Retina (tissue), 1 donor: ENCODE results near the gene ARMC9.

Source experiments
- DNase-seq: peaks from one replicate; pipeline ENCODE4 v3.0.0-alpha.2; 2016

ARMC9 gene

DNA sequence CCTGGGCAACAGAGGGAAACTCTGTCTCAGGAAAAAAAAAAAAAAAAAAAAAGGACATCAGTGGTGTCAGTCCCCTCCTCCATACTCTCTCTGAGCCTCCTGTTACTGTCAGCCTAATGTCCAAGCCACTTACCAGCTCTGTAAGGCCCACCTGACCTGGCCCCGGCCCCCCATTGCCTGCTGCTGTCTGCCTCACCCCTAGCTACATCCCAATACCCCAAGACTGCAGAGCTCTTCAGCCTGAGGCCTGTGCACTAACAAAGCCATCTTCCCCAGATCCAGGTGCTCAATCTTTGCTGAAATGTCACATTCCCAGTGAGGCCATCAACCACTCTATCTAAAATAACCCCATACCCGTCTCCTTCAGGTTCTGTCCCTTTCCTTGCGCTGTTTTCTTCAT lies 5.7 kb downstream of the ARMC9 start:
- DNase-seq: no peak

DNA sequence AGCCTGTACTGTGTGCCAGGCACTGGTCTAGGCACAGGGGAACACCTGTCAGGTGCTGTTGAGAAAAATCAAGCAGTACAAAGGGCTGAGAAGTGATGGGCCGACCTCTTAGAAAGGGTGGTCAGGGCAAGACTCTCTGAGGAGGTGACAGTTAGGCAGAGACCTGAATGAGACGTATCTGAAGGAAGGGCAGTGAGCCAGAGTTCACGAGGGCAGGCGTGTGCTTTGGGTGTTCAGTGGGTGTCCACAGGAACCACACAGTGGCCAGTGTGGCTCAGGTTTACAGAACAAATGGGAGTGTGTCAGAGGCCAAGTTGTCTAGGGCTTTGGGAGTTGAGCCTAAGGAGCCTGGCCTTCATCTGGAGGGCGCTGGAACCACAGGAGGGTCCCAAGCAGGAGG lies 6.2 kb downstream of the ARMC9 start:
- no peak for DNase-seq

DNA sequence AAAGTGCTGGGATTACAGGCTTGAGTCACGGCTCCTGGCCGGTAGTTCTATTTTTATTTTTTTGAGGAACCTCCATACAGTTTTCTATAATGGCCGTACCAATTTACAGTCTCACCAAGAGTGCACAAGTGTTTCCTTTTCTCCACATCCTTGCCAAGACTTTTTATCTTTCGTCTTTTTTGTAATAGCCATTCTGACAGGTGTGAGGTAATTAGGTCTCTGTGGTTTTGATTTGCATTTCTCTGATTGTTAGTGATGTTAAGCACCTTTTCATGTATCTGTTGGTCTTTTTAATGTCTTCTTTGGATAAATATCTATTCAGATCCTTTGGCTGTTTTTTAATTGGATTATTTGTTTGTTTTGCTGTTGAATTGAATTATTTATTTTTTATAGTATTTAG lies 9.3 kb downstream of the ARMC9 start:
- DNase-seq: no peak

DNA sequence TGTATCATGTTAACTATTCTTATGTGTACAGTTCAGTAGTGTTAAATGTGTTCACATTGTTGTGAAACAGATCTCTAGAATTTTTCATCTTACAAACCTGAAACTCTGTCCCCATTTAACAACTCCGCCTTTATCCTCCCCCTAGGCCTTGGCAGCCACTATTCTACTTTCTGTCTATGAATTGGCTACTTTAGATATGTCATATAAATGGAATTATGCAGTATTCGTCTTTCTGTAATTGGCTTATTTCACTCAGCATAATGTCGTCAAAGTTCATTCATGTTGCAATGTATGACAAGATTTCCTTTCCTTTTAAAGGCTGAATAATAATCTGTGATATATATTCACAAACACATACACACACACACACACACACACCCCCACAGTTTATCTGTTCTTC lies 12.4 kb downstream of the ARMC9 start:
- DNase-seq: no peak

DNA sequence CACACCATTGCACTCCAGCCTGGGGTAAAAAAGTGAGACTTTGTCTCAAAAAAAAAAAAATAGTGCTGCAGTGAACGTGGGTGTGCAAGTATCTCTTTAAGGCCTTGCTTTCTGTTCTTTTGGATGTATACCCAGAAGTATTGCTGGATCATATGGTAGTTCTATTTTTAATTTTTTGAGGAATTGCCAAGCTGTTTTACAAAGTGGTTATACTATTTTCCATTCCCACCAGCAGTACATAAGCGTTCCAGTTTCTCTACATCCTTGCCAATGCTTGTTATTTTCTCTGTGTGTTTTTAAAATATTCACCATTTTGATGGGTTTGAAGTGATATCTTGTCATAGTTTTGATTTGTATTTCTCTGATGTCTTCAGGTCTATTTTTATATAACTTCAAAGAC lies 13.1 kb downstream of the ARMC9 start:
- DNase-seq: no peak

DNA sequence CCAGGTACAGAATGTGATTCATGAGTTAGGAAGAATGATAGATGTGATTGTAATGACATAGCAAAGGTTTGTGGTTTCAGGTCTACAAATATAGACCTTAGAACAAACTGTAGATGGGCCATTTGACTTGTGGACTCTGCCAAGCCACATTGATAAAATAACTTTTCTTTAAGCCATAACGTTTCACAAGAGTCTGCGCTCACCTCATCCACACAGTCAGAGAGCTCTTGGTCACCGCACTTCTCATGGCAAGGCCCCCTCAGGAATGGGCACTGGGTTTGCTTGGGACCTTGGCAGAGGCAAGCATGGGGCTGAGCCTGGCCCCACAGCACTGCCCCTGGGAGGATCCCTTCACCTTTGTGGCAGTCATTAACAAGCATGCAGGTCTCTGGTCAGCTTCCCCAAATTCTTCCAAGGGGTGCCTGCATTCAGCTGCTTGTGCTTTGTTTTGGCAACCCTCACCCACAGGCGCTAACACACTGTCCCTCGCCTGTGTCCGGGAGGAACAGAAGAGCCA lies 14.0 kb downstream of the ARMC9 start:
- no peak for DNase-seq

DNA sequence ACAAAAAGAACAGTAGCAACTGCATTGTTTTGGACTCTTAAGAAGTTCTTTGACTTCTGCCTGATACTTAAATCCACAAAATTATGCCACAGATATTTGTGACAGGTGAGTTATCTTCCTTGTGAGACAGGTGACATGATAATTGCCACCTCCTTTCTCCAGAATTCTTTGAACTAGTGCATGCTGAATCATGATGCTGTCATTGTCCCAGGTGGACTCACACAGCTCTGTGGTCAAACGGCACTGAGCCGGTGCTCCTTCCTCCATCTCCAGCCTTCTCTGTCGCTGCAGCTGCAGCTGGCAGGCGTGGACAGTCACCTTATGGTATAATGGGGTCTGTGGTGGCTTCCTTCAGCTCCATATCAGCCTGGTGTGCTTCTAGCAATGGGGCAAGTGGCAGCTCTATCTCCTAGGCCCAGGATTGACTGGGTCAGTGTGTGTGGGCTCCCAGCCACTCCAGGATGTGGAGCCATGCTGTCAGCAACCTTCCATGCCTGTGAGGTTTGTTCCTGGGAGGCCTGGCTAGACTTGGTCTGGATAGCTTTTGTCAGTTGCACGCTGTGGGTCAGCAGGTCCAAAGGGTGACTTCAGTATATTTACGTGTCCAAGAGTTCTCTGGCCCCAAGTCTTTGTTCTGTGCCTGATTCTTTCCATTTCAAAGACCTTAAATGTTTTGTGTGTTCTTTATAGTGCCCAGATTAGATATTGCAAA lies 15.7 kb downstream of the ARMC9 start:
- DNase-seq: no peak

DNA sequence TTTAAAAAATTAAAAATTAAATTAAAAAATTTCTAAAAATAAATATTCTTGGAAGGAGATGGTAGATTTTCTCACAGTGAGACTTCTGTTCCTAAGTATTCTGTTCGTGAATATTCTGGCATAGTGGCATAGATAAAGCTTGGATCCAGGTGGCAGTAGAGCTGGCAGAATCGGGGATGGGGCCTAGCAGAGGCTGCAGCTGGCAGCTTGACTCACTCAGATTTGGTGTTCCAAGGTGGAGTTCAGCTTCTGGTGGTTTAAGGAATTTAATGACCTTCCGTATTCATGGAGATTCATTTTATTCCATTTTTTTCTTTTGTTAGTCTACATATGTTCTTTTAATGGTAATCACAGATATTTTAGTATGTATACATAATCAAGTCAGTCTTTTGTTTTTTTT lies 19.9 kb downstream of the ARMC9 start:
- DNase-seq: no peak

DNA sequence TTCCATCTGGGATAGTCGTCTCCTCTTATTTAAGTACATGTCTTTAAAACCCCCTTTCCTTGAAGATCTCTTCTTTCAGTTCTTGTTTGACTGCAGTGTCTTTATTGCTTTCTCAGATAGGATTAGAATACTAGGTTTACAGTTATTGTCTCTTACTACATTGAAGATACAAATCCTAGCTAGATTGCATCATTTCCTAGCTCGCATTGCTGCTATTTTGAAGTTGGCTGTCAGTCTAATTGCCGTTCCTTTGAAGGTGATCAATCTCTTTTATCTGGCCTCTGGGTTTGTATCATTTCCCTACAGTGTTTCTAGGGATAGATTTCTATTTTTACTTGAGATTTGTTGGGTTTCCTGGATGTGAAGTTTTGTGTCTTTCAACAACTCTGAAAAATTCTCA lies 20.9 kb downstream of the ARMC9 start:
- DNase-seq: no peak

DNA sequence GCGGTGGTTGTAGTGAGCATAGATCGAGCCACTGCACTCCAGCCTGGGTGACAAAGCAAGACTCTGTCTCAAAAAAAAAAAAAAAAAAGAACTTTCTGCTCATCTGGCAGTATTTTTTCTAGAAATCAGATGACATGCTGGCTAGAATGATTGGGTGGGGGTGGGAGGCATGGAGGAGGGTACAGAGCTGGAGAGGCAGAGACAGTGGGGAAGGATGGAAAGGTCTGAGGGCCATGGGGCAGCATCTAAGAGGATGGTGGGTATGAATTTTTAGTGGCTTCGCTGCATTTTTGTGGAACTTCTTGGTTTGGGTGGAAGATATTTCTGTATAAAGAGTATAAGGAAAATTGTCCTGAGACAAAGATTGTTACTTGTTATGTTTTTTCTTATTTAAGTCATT lies 23.3 kb downstream of the ARMC9 start:
- no peak for DNase-seq

DNA sequence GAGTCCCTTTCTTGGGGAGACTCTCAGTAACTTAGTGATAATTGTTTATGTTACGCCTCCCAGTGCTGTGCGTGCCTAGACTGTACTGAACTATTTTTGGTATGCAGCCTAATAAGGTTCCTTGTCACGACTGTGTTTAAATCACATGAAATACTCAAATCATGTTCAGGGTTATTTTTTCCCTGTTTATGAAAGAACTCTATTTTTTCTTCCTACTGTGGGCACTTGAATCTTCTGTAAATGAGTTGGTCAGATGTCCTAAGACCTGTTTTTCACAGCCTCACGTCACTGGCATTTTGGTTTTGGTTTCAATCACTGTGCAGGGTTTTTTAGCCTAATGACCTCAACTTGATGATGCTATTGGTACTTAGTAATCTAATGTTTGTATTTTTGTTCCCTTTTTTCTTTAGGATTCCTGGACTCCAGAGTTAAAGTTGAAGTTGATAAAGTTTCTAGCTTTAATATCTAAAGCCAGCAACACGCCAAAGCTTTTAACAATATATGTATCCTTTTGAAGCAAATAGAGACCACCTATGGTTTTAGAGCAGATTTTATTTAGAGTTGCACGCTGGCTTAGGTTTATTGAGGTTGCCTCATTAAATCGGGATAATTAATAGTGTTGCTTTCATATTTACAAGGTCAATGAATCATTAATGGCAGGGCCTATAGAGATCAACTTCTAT lies 24.0 kb downstream of the ARMC9 start:
- DNase-seq: no peak

DNA sequence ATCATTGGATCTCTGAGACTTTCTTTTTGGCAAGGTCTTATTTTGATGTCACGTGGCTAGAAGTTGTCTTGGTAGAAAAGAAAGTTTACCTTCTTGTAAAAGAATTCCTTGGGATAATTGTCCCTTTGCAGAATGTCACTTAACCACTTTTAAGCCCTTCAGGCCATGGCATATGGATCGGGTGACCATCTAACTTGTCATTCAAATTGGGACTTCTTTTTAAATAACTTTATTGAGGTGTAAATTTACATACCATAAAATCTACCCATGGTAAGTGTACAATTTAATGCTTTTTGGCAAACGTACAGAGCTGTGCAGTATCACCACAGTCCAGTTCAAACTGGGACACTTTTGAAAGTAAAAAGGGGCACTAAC lies 24.6 kb downstream of the ARMC9 start:
- DNase-seq: no peak

DNA sequence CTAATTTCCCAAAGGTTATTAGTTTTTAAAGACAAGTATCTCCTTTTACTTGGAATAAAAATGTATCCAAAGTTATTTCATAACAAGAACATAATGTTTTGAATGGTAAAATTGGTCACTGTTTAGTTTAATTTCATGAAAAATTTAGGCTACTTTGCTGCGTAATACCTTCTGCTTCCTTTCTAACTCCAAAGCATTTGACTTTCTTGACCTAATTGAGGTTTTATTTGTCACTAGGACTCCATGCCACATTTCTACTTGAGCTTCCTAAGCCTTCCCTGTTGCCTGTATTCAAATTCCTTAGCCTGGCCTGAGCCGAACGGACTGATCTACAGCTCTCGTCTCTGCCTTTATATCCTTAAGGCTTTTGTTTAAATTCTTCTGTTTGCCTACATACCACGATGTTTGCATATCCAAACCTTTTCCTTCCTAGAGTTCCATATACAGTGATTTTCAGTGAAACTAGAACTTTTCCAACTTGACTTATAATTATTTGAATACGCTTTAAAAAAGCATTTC lies 25.1 kb downstream of the ARMC9 start:
- DNase-seq: no peak

DNA sequence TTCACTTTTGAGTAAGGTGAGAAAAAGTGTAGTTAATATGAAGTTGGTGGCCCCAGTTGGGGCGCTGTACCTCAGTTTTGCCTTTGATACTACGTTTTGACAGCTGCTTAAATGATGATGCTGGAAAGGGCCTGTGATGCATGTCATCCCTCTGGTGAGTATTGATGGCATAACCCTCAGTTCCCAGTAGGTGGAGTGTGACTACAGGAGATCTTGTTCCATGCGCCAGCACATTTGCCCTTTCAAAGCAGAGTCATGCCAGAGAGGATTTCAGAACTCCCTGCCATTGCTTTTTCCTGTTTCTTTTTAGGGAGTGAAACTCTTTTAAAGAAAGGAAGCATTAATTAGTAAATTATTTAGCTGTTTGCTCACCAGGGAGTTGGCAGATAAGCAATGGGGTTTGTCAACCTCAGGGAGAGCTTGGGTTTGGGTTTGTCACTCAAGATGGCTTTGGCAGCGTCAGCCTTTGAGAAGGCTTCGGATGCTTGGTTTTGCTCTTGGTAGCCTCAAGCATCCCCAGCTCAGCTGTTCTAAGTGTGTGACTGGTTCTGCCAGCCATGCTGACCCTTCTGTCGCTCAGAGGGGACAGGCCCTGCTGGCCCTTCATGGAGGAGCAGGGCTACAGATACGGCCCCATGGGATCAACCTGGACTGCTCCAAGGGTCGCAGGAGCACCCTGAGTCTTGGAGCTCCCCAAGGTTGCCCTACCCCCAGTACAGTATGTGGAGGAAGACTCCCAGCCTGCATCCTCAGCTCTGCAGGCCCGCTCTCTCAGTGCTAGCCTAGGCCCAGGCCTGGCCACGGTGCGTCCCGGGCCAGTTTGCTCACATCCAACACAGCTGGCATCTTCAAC lies 29.1 kb downstream of the ARMC9 start:
- peak; percentile 68 for DNase-seq

DNA sequence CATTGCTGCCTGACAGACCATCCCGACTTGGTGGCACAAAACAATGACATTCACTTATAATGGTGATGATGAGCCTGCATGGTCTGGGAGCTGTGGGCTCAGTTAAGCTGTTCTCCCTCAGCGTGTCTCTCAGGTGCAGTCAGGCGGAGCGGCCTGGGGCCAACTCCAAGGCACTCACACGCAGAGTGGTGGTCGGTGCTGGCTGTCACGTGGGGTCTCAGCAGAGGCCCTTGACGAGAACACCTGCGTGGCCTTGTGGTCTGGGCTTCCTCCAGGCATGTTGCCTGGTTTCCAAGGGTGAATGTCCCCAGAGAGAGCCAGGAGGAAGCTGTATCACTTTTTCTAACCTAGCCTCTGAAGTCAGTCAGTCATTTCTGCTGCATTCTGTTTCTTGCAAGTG lies 29.8 kb downstream of the ARMC9 start:
- DNase-seq: peak; percentile 23

DNA sequence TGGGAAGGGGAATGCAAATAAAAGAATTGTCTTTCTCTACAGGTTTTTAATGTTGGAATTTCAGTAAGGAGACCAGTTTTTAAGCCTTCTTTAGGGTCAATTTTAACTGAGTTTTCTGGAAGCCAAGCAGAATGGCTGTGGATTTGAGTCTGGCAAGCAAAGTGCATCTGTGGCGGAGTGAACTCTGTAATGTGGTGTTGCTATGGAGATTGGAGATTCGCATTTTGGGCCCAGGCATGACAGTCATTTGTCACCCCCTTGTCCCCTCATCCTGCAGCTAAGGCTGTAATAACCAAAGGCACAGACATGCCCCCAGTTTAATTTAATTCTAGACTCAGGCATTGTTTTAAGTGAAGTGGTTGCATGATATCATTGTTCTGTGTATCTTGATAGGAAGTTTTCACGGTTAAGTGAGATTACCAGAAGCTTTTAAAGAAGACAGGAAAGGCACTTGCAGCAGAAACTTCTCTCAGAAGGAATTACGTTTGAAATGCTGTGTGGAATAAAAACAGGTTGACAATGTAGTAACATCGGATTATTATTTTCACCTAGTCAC lies 30.6 kb downstream of the ARMC9 start:
- no peak for DNase-seq

DNA sequence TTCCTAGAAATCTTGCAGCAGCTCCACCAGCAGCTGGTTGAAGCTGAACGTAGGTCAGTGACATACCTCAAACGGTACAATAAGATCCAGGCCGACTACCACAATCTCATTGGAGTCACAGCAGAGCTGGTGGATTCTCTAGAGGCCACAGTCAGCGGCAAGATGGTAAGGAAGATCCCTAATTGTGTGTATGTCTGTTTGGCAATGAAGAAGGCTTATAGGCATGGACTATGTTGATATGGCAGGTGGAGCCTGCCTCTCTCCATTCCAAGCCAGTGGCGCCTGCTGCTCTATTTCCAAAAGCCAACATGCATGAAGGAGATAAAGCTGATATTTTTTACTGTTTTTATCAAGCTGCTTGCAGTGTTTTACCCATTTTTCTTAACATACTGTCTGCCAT lies 36.8 kb downstream of the ARMC9 start:
- no peak for DNase-seq

DNA sequence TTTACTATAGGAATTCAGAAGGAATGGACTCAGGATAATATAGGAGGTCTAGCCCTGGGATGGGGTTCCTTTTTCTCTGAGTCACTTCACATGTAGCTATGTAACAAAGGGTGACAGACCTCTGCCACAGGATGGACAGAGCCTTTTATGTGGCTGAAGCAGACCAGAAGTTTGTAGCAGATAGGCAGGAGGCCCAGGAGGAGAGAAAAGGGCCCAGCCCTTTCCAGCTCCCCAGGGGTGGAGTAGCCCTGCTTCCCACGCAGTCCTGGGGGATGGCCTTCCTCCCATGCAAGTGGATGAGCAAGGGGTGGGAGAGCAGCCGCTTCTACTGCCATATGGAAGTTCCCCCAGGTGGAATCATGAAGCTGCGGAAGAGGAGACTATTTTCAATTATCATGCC lies 40.3 kb downstream of the ARMC9 start:
- no peak for DNase-seq

DNA sequence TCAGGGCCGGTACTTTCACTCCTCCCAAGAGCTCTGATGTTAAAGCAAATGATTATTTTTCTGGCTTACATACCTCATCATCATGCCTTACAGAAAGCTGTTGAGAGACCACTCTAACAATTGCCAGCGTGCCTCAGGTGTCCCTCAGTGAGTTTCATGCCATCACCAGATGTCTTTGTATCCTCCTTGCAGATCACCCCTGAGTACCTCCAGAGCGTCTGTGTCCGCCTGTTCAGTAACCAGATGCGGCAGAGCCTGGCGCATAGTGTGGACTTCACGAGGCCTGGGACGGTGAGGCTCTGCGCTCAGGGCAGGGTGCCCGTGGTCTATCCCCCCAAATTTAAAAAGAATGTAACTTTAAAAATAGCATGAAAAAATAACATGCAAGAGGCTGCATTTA lies 41.3 kb downstream of the ARMC9 start:
- no peak for DNase-seq

DNA sequence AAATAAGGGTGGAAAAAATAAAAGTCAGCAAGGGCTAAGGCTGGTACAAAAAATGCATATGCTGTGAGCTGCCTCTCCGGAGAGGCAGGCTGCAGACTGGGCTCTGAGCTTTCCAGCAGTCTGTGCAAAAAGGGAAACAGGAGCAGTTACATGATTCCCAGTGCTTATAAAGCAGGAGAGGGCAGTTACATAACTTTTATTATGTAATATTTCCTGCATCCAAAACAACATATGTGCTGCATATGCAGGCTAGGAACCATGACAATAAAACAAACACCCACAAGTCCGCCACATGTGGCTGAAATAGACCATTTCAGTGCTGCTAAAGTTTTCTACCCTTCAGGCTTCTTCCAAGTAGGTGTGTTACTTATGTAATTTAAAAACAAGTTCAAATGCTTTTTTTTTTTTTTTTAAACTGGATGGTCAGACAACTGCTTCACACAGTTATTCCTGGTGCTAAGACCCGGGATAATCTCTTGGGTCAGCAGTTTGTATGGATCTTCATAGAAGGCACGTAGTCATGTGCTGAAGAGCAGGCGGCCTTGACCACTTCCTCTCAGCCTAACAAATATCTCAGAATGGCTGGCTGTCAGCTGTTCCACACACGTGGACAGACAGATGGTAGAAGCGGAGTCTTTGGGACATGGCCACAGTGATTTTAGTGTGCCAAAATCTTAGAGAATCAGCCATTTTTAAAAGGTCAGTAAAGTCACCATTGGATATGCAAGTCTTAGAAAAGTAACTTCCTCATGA lies 43.5 kb downstream of the ARMC9 start:
- no peak for DNase-seq

DNA sequence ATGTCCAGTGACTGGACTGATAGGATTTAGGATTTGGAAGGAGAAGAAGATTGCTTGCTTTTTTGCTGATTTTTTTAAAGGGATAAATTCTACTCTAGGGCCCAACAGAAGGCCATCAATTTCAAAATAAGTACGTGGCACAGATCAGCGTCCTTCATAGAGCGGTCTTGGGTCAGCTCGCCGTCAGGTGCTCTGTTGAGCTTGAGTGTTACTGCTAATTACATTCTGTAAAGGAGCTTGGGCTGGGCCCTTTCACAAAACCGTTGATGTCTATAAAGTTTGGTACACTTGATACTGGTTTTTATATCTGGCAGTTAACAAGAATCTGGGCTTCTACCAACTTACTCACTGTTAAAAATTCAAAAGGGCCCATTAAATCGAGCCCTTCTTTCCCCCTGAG lies 45.4 kb downstream of the ARMC9 start:
- no peak for DNase-seq
